ENCODE results near the gene EPB41L2.

DNA sequence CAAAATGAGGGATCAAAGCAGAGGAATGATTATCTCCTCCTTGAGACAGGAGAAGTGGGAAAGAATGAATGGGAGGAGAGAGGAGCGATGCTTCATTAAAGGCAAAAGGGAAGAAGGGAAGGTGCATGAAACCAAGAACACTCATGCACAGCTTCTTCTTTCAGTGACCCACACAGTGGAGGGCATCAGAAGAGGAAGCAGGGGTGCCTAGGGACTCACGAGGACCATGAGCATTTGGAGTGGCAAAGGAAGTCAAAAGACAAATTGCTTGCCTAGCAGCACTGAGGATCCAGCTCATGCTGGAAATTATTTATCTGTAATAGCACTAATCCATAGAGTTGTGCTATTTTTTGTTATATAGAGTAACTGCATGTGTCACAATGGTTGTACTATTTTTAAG lies 169.8 kb downstream of the EPB41L2 start:
- TF ChIP-seq, protein P1, sequence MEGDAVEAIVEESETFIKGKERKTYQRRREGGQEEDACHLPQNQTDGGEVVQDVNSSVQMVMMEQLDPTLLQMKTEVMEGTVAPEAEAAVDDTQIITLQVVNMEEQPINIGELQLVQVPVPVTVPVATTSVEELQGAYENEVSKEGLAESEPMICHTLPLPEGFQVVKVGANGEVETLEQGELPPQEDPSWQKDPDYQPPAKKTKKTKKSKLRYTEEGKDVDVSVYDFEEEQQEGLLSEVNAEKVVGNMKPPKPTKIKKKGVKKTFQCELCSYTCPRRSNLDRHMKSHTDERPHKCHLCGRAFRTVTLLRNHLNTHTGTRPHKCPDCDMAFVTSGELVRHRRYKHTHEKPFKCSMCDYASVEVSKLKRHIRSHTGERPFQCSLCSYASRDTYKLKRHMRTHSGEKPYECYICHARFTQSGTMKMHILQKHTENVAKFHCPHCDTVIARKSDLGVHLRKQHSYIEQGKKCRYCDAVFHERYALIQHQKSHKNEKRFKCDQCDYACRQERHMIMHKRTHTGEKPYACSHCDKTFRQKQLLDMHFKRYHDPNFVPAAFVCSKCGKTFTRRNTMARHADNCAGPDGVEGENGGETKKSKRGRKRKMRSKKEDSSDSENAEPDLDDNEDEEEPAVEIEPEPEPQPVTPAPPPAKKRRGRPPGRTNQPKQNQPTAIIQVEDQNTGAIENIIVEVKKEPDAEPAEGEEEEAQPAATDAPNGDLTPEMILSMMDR (IDR thresholded peaks at IDR 0.05; ENCODE audit: low read depth, low read length): no peak
- TF ChIP-seq EZH2phosphoT487 (IDR thresholded peaks at IDR 0.05; ENCODE audit: low read depth): no peak
